GM12891 (cell line): Measurements from ENCODE around the gene GNAI1.

Experiments used
- PAX5 ChIP-seq: IDR thresholded peaks from 2 replicates; pipeline ENCODE4 v1.6.1; 2011; ENCODE audit warnings: low read length, moderate library complexity, mild to moderate bottlenecking; ENCODE audit not compliant: insufficient read depth, severe bottlenecking
- POLR2A ChIP-seq: IDR thresholded peaks from 2 replicates; pipeline ENCODE4 v1.6.1; 2011; ENCODE audit warnings: low read depth, low read length, control low read depth
- POLR2AphosphoS5 ChIP-seq: IDR thresholded peaks from 2 replicates; pipeline ENCODE4 v1.6.1; 2011; ENCODE audit warnings: low read depth, low read length, control low read depth
- SPI1 ChIP-seq: IDR thresholded peaks from 2 replicates; pipeline ENCODE4 v1.6.1; 2011; ENCODE audit warnings: low read depth, low read length, control low read depth
- TAF1 ChIP-seq: IDR thresholded peaks from 2 replicates; pipeline ENCODE4 v1.6.1; 2011; ENCODE audit warnings: low read depth, low read length, control low read depth

DNA sequence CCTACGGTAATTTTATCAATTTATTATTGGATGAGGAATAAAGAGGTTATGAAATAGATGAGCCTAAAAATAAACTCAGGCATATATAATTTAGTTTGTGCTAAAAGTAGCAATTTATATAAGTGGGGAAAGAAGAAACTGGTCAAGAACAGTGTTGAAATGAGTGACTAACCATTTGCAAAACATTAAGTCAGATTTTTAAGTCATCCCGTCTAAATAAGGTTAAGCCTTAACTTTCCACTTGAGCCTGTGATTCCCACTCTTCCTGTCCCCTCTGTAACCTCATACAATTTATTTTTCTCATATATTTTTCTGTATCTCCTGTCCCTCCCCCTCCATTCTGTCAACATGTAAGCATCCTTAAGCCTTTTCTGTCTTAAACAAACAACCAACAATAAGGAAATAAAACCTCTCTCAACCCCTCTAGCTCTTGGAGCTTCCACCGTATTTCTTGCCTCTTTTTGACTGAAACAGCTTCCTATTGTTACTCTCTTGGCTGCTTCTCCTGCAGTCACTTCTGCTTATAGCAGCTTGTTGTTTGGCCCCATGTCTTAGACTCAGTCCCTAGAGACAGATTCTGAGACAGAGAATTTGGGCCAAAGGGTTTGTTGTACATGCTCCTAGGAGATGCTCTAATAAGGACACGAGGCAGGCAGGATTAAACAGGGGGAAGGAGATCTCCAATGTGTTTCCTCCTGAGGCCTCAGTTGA is 109.7 kb downstream of the GNAI1 start:
- TF ChIP-seq POLR2AphosphoS5 (no peak), POLR2A (no peak), TAF1 (no peak), SPI1 (no peak), PAX5 (no peak)
